Hypothalamus (tissue), 51 donors: Measurements from ENCODE around the gene TRUB2.
A peak's percentile ranks its signal among the peaks of the same experiment; 100 is the strongest.
"Not testable (repeated sequence)": the region's sequence is repeated elsewhere in the genome, so short reads cannot be mapped to it uniquely, and the experiment has no call there.

Experiments used
- DNase-seq, 51 donors: peaks; one replicate each; lab custom pipeline; 2025; lab: John Stamatoyannopoulos, UW

The TRUB2 gene

DNA sequence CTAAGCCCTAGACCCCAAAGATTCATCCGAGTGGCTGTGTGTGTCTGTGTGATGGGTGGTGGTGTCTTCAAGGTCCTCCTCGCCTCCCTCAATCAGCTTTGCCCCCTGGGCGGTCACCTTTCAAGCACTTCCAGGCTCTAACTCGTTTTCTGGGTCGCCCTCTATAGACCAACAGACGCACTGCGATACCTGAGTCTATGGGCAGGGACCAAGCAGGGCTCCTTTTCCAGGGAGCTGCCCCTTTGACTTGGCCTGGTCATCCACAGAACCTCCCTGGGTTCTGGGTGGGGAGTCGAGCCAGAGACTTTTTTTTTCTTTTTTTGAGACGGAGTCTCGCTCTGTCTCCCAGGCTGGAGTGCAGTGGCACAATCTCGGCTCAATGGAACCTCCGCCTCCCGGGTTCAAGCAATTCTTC, 19.2 kb upstream of the TRUB2 start:
- peak in 32 of 51 donors; percentile 3 to 60 (median 24) for DNase-seq

DNA sequence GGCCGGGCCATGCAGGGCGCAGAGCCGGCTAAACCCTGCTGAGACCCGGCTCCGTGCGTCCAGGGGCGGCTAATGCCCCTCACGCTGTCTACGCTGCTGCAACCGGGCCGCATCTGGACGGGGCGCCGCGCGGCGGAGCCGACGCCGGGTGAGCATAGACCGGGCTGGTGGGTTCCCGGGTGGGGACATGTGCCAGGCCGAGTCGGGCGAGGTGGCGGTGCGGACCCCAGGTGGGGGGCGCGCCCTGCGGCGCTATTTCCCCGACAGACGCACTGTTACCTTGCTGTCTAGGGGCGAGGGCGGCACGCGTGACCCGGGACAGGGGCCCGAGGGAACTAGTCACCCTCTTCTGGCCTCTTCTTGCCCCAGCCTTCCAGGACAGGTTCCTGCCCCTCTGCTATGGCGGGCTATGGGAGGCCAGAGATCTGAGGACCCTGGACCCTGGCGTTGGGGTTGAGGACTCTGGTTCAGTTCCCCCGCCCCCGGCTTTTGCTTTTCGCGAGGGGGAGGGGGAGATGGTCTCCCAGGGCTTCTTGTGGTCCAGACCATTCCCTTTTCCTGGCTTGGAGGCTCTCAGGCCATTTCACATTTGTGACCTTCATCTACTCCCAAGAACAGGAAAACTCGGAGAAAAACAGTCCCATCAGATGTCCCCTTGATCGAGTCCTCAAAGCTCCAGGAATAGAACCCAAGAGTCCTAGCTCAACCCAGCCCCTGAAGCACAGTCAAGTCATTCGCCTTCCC, 18.6 kb upstream of the TRUB2 start:
- peak in 5 of 51 donors; percentile 8 to 62 (median 33) for DNase-seq

DNA sequence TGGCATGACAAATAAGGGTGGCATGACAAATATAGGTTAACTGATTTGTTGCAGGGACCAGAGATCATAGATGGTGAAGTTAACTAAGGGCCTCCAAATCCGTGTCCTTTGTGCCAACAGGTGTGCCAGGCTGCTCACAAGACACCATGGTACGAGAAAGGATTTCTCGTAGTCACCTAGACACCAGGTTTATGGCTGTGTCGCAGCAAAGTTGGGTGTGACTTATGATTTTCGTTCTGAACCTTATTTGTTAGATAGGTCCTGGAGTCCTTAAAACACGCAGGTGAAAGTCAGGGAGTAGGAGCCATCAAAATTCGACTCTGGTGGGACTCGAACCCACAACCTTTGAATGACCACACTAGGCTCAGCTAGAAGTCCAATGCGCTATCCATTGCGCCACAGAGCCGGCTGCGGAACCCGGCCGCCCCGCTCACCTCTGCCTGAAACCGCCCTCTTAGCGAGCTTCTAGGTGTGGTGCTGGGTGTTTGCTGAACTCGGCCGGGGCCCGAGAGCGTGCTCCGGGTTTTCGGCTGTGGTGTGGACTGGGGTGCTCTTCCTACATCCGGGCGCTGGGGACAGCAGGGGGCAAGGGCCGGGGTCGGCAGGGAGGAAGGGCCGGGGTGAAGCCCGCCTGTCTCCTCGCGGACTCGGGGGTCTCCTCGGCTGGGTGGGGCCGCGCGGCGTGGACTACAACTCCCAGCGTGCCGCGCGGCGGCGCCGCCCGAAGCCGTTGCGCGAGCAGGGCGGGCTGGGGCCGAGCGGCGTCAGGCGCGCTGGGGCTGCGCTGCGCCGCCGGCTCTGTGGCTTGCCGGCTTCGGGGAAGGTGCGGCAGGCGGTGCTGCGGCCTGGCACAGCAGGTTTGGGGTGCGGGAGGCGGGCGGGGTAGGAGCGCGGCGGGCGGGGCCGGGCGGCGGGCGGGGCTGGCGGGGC, 17.8 kb upstream of the TRUB2 start, which contains the start of gene SLC27A4:
SLC27A4 (plus strand) TSS at position 767 of the 930 bp plus-strand sequence. CDS start 2,606 bp downstream, outside the sequence.
- DNase-seq = peak in 50 of 51 donors; percentile 6 to 80 (median 38)

DNA sequence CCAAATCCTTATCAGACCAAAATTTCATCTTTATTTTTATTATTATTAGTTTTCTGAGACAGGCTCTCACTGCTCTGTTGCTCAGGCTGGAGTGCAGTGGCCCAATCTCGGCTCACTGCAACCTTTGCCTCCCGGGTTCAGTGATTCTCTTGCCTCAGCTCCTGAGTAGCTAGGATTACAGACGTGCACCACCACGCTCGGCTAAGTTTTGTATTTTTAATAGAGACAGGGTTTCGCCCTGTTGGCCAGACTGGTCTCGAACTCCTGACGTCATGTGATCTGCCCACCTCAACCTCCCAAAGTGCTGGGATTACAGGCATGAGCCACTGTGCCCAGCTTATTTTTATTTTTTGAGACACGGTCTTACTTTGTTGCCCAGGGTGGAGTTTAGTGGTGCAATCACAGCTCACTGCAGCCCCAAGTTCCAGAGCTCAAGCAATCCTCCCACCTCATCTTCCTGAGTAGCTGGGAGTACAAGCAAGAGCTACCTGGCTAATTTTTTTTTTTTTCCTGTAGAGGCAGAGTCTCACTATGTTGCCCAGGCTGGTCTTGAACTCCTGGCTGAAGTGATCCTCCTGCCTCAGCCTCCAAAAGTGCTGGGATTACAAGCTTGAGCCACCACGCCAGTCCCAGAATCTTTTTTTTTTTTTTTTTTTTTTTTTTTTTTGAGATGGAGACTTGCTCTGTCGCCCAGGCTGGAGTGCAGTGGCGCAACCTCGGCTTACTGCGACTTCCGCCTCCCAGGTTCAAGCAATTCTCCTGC, 16.8 kb upstream of the TRUB2 start:
- not testable (repeated sequence) for DNase-seq

DNA sequence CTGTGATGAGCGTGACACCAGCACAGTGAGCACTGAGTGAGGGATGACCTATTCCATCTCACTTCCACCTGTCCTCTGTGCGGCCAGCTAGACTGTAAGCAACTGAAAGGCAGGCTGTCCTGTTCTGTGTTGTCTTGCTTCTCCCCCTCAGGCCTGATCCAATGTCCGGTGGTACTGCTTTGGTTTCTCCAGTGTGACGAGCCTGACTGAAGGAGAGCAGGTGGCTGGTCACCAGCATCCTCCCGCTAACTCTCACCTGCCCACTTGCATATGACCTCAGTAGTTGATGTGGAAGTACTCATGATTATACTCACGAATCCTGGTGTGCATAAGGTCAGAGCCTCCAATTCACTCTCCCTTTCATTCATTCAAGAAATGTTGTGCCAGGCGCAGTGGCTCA, 15.7 kb upstream of the TRUB2 start:
- DNase-seq = no peak

DNA sequence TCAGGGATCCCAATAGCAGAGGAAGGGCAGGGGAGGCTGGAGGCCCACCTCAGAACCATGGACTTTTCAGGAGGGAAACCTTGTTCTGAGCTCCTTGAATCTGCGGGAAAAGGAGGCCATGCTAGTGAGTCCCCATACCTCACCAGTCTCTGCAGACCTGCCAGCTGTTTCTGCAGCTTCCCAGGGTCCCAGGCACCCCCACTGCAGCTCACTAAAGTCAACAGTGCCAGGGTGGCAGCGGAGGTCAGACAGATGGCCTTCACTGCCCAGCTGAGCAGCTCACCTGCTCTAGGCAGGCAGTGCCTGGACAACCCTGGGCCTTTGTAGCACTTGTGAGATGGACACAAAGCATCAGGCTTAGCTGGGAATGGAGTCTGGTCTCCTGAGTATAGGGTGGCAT, 13.7 kb upstream of the TRUB2 start:
- no peak for DNase-seq

DNA sequence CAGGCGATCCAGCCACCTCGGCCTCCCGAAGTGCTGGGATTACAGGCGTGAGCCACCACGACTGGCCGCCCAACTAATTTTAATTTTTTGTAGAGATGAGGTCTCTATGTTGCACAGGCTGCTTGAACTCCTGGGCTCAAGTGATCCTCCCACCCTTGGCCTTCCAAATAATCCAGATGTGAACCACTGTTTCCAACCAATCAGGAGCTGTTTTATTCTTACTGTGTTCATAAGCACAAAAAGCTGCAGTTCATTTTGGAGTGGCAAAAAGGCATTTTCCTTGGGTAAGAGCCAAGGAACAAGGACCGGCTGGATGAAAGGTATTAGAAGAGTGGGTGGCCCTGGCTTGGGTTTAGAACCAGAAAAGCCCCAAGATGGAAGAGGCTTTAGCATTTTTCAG, 12.9 kb upstream of the TRUB2 start:
- DNase-seq = no peak

DNA sequence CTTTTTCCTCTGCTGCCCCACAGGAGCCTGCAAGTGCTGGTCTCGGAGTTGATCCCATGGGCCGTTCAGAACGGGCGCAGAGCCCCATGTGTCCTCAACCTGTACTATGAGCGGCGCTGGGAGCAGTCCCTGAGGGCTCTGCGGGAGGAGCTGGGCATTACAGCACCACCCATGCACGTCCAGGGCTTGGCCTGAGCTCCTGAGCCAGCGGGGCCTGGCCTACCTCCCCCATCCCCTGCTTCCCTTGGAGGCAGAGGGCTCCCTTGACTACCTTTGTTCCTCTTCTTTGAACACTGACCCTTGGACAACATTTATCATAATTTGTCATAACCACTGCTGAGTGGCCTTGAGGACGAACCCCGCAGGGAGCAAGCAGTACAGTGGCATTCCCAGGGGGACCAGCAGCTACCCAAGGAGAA, 11.2 kb upstream of the TRUB2 start:
- no peak for DNase-seq

DNA sequence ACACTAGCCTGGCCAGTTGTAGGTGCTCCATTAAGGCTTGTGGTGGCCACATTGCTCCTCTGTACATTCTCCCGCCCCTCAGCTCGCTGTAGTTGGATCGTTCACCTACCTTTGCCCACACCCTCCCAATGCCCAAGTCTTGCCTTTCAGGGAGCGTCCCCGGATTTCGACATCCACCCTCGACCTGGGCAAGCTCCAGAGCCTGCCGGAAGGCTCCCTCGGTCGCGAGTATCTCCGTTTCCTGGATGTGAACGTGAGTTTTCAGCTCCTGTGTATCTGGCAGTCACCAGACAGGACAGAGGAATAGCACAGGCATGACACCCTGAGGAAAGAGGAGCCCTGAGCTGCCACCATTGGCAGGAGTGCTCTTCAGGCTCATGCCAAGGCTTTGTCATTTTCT, 3.4 kb upstream of the TRUB2 start:
- DNase-seq = no peak

DNA sequence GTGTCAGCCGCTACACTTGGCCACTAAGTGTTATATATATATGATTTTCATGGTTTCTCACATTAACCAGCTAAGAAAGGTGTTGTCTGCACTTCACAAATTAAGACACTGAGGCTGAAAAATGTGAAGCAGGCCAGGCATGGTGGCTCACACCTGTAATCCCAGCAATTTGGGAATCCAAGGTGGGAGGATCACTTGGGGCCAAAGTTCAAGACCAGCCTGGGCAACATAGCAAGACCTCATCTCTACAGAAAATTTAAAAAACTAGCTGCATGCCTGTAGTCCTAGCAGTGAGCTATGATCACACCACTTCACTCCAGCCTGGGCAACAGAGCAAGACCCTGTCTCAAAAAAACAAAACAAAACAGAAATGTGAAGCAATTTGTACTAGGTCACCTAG, 2.2 kb upstream of the TRUB2 start:
- DNase-seq = no peak

DNA sequence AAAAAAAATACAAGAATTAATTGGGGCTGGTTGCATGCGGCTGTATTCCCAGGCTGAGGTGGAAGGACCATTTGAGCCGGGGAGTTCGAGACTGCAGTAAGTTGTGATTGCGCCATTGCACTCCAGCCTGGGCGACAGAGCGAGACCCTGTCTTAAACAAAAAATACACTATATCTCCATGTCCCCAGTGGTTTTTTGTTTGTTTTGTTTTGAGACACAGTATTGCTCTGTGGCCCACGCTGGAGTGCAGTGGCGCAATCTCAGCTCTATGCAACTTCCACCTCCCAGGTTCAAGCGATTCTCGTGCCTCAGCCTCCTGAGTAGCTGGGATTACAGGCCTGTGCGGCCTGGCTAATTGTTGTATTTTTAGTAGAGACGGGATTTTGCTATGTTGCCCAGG, 1.5 kb upstream of the TRUB2 start:
- no peak for DNase-seq

DNA sequence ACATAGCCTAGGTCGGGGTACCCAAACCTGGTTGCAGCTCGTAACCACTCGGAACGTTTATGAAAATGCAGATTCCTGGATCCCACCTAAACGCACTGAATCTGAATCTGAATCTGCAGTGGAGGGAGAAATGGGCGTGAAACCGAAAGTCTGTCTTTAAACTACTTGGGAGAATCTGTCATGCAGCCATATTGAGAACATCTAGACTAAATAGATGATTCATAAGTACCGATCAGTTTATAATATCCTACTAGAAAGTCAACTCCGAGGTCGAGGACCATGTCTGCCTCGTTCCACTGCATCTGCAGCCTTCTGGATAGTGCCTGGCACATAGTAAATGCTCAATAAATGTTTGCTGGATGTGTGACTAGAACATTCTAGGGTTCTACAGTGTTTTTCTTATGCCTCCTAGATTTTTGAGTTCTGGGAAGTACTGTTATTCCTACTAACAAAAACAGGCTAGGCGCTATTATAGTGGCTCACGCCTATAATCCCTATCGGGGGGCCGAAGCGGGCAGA, 1.0 kb upstream of the TRUB2 start:
- no peak for DNase-seq

DNA sequence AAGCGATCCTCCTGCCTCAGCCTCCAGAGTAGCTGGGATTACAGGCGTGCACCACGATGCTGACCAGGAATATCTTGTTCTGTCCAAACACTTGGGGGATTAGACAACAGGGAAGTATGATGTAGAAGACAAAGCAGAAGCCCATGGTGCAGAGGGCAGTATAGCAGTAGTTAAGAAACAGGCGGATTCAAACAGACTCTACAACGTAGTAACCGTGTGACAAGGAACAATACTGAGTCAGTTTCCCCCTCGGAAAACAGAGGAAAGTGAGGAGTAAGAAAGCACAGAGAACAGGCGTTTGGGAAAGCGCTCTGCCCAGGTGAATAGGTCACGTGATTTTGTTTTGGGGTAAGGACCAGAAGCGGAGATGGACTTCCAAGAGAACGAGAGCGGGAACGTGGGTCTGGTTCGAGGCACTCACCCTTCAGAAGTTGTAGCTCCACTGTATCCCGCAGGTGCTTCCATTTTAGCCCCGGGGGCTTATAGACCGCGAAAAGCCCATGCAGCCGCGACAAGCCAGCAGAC, 306 bp downstream of the TRUB2 start:
- no peak for DNase-seq

DNA sequence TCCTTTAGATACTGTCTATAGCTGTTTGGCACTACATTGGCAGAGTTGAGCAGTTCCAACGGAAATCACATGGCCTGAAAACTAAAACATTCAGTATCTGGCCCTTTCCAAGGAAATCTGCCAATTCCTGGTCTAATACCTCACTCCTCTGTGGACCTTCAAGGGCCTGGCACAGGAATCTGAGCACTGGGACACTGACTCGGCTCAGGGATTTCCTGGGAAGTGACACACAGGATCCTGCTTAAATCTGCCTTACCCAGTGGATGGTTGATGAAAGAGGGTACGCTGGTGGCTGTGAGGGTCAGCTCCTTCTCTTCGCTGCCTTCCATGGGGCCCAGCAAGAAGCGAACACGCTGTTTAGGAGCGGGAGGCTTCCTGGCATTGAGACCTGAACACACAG, 904 bp downstream of the TRUB2 start:
- DNase-seq = no peak

DNA sequence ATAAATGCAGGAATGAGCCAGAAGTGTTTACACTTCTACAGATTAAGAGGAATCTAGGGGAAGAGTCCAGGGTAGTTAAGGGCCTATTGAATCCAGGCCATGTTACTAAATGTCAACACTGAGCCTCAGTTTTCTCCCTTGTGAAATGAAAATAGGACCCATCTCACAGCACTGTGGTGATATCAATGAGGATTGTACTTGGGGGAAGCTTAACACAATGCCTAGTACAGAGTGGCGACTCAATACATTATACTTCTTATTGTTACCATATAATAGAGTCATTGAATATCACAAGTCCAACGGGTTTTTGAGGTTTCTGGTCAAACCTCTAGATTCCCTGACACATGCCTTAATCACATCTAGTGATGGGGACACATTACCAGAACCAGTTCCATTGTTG, 4.6 kb downstream of the TRUB2 start:
- no peak for DNase-seq

DNA sequence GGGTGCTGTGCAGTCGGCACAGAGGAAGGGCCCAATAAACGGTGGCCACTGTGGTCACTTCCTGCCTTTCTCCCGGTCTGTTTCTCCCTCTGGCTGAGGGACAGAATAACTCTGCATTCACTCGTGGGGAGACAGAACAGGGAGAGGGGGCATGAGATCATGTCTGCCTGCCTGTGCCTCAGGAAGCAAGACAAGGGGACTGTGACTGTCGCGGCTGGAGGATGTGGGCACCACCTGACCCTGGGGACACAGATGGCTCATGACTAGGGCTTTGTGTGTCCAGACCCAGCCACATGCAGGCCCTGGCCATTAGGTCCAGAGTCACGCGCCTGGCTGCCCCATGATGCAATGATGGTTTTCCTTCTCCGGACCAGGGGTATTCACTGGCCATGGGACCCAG, 5.8 kb downstream of the TRUB2 start:
- DNase-seq = peak in 50 of 51 donors; percentile 6 to 95 (median 78)

DNA sequence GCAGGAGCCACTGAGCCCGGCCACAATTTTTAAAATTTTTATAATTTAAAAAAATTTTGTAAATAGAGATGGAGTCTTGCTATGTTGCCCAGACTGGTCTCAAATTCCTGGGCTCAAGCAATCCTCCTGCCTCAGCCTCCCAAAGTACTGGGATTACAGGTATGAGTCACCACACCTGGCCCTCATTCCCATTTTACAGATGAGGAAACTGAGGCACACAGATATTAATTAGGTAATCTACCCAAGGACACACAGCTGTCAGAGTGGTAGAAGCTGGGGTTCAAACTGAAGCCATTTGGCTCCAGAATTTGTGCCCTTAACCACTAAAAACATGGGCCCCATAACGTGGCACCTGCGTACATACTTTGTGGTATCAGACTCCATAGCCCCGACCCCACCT, 7.5 kb downstream of the TRUB2 start:
- DNase-seq = no peak

DNA sequence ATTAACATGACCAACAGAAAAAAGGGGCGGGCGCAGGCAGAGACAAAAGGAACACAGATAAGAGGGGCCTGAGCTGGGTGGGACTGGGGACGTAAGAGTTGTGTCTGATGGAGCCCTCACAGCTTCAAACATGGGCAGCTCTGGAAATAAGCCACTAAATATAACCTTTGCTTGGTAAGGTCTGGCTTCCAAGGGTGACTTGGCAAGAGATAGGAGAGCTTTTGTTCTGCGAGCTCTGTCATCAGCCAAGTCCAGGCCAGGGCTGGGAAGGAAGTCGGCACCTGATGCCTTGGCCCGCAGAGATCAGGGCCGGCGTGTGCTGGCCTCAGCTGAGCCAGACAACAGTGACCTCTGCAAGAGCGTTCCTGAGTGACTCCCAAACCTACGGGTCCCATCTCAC, 11.8 kb downstream of the TRUB2 start:
- DNase-seq = peak in 4 of 51 donors; percentile 7 to 38 (median 16)

DNA sequence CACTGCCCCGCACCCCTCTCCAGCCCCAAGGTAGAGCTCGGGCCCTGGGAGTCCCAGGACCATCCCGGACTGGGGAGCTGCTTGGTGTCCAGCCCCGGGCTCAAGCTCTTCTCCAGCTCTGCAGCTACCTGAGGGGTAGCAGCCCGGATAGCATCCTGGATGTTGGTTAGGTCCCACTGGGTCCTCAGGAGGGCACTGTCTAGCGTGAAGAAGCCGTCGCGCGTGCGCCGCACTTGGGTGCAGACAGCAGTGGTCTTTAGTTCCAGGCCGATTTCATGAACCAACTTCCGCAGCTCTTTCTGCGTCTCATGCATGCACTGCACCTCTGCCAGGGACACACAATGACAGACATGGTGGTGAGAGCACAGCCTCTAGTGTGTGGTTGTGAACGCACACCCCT, 12.7 kb downstream of the TRUB2 start:
- no peak for DNase-seq

DNA sequence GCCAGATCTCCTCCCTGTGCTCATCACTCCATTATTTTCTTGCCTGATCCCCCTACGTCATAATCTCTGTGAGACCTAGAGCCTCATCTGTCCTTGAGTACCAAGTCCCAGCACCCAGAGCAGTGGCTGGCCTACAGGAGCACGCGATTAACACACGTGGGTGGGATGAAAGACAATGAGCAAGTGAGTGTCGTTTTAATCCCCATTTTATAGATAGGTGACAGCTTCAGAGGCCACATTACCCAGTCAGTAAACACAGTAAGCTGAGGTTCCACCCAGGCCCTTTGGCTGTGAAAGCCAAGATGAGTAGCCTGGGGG, 17.3 kb downstream of the TRUB2 start:
- no peak for DNase-seq
